Activated T-cell treated with anti-CD3 and anti-CD28 coated beads for 1 hour (primary cell): ENCODE results near the gene PDE12.
A peak's percentile ranks its signal among the peaks of the same experiment; 100 is the strongest.

Experiments used
- DNase-seq: peaks from one replicate; pipeline ENCODE4 v3.0.0-alpha.2; 2020; ENCODE audit warnings: low read depth

PDE12 gene, protein sequence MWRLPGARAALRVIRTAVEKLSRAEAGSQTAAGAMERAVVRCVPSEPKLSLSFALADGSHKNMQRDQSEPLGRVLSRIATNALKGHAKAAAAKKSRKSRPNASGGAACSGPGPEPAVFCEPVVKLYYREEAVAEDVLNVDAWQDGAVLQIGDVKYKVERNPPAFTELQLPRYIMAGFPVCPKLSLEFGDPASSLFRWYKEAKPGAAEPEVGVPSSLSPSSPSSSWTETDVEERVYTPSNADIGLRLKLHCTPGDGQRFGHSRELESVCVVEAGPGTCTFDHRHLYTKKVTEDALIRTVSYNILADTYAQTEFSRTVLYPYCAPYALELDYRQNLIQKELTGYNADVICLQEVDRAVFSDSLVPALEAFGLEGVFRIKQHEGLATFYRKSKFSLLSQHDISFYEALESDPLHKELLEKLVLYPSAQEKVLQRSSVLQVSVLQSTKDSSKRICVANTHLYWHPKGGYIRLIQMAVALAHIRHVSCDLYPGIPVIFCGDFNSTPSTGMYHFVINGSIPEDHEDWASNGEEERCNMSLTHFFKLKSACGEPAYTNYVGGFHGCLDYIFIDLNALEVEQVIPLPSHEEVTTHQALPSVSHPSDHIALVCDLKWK

DNA sequence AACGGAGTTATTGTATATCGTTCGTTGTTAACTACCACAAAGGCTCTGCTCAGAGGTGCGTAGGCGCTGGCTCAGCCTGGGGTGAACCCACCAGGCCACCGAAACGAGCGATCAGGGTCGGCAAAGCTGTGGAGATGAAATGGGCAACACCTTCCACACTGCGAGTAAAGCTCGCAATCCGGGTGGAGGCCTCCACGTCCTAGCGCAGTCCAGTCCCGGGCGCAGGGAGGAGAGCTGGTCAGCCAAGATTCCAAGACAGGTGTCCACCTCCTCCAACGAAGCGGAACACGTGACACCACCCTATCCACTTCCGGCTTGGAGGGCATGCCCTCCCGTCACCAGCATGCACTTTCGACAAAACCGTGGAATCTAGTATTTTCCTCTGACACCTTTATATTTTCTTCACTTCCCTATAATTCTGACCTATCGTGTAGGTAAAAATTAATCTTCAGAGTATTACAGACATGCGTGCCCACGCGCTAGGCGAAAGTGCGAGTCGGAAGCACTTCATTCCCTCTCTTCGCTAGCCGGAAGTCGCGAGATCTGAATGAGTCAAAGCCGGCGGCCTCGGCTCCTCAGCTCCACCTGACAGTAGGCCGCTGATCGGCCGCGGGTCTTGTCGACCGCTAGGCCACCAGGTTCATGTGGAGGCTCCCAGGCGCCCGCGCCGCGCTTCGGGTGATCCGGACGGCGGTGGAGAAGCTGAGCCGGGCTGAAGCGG lies at the start of gene PDE12:
TSS of gene PDE12 (plus strand) at position 537 of the 721 bp plus-strand sequence. CDS start at position 643, 106 bp downstream.
- peak; percentile 75 for DNase-seq

DNA sequence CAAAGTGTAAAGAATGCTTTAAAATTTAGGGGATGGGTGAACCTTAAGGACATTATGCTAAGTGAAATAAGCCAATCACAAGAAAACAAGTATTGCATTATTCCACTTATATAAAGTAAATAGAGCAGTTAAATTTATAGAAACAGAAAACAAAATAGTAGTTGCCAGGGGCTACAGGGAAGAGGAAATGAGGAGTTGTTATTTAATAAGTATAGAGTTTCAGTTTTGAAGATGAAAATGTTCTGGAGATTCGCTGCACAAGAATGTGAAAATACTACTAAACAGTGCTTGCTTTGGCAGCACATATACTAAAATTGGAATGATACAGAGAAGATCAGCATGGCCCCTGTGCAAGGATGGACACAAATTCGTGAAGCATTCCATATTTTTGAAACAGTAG lies 43.9 kb upstream of the PDE12 start:
- DNase-seq = no peak

DNA sequence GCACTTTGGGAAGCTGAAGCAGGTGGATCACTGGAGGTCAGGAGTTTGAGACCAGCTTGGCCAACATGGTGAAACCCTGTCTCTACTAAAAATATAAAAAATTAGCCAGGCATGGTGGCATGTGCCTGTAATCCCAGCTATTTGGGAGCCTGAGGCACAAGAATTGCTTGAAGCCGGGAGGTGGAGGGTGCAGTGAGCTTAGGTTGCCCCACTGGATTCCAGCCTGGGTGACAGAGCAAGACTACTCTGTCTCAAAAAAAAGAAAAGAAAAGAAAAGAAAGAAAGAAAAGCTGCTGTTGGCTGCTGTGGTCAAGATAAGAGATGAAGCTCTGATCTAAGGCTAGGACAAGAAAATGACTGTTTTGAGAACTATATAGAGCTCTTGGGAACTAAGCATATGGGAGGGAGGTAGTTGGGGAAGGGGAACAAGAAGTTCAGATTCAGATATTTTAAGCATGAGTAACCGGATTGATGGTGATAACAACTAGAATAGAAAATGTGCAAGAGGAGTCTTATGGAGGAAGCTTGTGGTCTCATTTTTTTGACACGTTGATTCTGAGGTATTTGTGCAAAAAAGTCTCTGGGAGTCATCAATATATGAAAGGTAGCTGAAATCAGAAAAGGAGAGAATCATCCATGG lies 37.7 kb upstream of the PDE12 start:
- DNase-seq = no peak

DNA sequence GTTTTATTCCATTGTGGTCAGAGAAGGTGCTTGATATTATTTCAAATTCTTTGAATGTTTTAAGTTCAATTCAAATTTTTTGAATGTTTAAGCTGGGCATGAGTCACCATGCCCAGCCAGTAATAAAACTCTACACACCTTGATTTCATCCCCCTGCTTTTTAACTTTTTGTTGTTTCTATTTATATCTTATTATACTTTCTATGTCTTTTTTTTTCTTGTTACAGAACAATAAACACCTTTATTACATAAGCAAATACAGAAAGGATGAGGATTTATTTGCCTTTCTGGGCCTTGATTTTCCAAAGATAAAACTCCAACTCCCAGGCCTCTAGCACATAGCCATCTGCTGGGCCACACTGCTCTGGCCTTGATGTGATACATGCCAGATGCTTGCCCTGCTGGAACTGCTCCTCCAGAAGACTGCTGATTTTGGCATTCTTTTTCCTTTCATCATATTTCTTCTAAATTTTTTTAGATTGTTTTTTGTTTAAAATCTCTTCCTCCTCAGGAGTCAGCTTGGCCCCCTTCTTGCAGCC lies 25.9 kb upstream of the PDE12 start:
- no peak for DNase-seq

DNA sequence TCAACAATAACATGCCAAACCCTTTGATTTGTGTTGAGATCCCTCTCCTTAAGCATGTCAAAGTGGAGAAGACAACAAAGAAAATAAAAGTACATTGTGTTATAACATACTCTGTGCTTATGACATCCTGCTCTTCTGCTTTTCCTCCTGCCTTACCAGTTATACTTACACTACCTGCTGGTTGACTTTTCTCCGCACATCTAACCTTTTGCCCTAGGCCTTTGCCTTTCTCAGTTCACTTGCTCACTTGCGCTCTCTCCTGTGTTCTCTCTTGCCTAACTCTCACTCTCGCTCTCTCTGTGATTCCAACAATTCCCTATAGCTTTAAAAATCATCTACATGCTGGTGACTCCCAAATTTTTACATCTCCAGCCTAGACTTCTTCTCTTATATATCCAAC lies 17.6 kb upstream of the PDE12 start:
- DNase-seq = no peak

DNA sequence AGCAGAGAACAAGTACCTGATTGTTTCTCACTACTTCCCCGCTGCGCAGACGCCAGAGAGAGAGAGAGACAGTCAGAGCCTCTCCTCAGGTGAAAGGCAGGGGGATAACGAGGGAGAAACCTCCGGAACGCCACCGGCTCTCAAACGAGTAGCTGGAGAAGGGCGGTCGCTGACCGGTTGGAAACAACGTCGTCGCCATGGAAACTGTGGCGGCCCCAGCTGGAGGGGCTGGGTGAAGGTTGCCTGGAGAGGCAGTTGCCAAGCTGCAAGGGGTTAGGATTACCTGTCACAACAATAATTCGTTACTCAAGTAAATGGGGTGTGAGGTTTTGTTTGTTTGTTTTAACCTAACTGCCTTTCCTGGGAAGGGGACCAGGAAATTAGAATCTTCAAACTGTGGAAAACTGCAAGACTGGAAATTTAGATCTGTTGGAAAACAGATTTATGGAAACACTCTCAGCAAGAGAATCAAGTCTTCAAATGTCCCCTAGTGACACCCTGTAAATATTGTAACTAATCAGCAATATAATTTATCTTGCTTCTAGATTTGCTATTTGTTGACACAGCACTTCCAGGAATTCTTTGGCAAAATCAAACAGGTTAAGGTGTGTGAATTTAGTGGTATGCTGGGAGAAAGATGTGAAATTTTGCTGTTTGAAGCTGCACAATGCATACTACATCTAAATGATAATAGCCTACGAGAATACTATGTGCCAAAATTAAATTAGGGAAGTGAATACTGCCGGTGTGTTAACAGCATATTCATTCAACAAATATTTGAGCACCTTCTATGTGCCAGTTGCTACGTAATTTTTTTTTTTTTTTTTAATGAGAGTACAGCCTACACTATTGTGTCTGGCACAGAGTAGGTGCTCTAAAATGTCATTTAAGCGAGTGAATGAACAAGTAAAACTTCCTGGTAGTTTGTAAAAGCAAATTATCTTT lies 11.6 kb upstream of the PDE12 start, which contains the start of gene DNAH12:
TSS of gene DNAH12 (minus strand) at position 164 of the 945 bp plus-strand sequence. CDS start 1,474 bp downstream, outside the sequence.
- no peak for DNase-seq

DNA sequence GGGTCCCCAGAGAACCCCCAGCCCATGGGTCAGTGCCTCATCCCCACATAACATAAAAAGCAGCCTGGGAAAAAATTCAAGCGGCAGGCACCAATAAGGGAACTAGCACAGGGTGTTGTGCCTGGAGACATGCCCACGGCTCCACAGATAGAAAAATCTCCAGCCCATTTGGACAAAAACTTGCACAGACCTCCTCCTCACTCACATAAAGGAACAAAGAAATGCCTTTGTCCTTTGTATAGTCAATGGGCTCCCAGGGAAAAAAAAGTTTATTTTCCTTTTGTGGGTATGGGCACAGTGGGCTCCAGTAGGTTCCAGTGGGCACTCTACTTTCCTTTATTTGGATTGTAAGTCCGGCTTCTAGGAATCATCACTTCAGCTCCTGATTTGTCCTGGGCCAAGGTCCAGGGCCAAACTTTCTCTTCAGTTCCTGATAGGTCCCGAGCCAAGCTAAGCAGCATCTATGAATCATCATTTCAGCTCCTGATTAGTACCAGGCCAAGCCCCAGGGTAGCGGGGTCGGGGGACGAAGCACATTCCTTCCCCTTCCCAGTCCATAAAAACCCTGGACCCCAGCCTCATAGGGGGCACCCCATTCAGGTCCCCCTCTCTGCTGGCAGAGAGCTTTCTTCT lies 10.3 kb upstream of the PDE12 start:
- DNase-seq = no peak

DNA sequence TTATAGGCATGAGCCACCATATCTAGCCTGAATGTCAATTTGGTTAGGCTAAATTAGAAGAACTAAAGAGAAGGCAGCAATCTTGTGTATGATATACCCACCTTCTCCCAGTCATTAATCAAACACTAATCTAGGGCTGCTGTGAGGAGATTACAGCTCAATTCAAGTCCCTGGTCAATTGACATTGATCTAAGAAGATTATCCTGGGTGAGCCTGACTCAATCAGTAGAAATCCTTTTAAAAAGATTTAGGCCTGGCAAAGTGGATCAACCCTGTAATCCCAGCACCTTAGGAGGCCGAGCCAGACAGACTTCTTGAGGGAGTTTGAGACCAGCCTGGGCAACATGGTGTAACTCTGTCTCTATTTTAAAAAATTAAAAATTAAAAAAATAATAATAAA lies 9.5 kb upstream of the PDE12 start:
- no peak for DNase-seq

DNA sequence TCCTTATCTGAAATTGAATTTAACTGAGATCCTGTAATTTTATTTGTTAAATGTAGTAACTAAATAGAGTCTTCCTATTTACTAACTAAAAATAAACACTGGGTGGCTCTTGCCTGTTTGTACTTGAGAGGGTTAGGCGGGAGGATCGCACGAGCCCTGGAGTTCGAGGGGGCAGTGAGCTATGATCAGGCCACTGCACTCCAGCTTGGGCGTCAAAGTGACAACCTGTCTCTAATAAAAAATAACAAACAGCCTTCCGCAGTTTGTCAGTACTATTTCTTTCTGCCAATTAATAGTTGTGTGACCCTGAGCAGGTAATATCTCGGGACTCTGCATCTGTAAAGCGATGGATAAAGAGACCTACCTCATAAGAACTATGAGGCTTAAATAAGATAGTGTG lies 768 bp upstream of the PDE12 start:
- DNase-seq = no peak

DNA sequence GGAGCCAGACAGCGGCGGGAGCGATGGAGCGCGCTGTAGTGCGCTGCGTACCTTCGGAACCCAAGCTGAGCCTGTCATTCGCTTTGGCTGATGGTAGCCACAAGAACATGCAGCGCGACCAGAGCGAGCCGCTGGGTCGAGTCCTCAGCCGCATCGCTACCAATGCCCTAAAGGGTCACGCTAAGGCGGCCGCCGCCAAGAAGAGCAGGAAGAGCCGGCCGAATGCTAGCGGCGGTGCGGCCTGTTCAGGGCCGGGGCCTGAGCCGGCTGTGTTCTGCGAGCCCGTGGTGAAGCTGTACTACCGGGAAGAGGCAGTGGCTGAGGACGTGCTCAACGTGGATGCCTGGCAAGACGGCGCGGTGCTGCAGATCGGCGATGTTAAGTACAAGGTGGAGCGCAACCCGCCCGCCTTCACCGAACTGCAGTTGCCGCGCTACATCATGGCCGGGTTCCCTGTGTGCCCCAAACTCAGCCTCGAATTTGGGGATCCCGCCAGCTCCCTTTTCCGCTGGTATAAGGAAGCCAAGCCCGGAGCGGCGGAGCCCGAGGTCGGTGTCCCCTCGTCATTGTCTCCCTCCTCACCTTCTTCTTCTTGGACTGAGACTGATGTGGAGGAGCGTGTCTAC lies 498 bp downstream of the PDE12 start:
- peak; percentile 19 for DNase-seq

DNA sequence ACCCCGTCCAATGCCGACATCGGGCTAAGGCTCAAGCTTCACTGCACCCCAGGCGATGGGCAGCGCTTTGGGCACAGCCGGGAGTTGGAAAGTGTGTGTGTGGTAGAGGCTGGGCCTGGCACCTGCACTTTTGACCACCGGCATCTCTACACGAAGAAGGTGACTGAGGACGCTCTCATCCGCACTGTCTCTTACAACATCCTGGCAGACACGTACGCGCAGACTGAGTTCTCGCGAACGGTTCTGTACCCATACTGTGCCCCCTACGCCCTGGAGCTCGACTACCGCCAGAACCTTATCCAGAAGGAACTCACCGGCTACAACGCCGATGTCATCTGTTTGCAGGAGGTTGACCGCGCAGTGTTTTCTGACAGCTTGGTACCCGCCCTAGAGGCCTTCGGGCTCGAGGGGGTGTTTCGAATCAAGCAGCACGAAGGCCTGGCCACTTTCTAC lies 1.0 kb downstream of the PDE12 start:
- DNase-seq = peak; percentile 11

DNA sequence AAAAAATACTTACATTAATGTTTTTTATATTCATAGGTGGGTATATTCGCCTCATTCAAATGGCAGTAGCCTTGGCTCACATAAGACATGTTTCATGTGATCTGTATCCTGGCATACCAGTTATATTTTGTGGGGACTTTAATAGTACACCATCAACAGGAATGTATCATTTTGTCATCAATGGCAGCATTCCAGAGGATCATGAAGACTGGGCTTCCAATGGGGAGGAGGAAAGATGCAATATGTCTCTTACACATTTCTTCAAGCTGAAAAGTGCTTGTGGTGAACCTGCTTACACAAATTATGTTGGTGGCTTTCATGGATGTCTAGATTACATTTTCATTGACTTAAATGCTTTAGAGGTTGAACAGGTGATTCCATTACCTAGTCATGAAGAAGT lies 3.5 kb downstream of the PDE12 start:
- DNase-seq = no peak

DNA sequence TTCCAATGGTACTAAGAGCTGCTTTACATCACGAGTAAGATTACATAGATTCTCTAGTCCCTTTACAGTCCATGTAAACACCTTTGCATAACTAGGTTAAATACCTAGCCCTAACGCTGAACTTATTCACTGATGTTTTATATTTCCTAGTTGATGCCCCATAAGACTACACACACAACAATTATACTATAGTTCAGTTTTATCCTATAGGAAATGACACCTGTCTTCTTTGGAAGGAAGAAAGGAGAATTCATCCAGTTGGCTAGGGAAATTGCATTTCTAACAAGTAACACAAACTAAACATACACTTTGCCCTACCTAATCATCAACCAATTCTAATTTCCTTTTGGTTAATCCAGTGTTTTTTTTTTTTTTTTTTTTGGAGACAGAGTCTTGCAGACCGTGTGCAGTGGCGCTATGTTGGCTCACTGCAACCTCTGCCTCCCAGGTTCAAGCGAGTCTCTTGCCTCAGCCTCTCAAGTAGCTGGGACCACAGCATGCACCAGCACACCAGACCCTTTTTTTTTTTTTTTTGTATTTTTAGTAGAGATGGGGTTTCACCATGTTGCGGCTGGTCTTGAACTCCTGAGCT lies 13.9 kb downstream of the PDE12 start:
- DNase-seq = no peak

DNA sequence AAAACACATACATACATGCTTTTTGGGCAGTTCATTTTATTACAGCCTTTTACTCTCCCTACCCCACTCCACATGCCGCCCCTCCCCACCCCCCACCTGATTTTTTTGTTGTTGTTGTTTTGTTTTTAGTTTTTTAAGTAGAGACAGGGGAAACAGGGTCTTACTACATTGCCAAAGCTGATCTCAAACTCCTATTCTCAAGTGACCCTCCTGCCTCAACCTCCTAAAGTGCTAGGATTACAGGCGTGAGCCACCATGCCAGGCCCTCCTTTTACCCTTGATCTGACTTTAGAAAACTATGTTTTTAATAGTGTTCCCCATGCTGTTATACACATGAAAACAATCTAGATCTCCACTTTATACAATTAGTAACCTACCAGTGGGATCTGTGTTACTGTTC lies 14.8 kb downstream of the PDE12 start:
- no peak for DNase-seq

DNA sequence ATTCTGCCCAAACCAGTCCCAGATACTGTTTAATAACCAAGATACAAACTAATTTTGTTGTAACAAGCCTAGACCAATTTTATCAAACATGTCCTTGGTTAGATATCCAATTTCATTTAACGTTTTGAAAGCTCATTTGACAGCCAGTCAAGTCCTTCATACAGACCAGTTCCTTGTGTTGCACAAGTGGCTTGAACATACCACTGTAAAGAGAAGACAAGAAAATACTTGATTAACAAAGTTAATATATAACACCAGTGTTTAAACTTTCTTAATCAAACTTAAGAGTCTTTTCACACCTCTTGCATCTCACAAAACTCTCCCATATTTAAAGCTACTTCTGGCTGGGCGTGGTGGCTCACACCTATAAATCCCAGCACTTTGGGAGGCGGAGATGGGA lies 16.0 kb downstream of the PDE12 start:
- no peak for DNase-seq

DNA sequence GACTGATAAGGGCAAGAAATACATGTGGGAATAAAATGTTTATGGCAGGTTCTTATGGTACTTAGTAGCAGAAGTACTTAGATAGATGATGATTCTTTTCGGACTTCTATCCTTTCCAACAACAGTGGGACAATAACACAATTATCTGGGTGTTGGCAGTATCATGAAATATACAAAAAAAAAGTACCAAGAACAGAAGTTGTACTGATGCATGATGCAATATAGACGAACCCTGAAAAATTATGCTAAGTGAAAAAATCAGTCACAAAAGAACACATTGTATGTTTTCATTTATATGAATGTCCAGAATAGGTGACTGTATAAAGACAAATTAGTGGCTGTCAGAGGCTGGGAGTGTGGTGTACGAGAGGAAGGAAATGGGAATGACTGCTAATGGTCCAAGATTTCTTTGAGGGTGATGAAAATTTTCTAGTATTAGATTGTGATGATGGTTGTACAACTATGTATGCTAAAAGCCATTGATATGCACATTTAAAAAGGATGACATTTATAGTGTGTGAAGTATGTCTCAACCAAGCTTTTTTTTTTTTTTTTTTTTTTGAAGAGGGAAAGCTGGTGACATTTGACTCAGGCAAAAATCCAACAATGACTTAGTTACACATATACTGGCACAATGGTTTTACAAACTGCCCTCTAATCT lies 20.0 kb downstream of the PDE12 start:
- no peak for DNase-seq

DNA sequence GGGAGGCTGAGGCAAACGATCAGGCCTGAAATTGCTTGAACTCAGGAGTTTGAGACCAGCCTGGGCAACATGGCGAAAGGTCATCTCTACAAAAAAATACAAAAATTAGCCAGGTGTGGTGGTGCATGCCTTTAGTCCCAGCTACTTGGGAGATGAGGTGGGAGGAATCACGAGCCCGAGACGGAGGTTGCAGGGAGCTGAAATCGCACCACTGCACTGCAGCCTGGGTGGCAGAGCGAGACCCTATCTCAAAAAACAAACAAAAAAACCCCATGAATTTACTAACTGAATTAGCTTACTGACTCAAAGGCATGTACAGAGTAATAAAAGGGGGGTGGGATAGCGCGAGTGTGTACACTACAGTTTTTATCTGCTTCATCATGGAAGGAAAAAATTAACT lies 21.7 kb downstream of the PDE12 start:
- no peak for DNase-seq

DNA sequence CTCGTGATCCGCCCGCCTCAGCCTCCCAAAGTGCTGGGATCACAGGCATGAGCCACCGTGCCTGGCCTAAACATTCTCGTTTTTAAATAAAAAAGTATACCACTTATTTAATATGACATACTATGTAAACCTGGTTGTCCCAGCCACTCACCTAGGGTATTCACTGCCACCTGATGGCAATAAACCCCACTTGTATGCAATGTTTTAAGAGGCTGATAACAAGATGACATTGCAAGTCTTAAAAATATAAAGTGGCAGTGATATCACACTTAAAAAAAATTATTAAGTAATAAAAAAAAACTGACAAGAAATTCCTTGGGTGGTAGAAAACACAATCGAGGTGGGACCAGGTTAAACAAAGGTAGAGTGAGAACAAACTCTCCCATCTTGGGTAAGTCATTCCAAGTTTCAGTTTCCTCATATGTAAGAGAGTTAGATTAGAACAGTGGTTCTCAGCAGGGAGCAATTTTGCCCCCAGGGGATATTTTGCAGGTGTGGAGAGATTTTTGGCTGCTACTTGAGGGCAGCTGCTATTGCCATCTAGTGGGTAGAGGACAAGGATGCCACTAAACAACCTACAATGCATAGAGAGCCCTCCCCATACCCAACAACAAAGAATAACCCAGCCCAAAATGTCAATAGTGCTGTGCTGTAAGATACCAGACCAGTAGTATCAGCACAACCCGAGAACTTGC lies 26.5 kb downstream of the PDE12 start:
- no peak for DNase-seq
